ENCODE data around the gene COX8C.
A peak's percentile ranks its signal among the peaks of the same experiment; 100 is the strongest.

GRCh38 chr14:93343266-93343665 is 3.7 kb upstream of the COX8C start:
- TF ChIP-seq CTCF (IDR thresholded peaks at IDR 0.05) (no peak), POLR2A (IDR thresholded peaks at IDR 0.05) (no peak), EP300 (IDR thresholded peaks at IDR 0.05) (peak in 1 of 2 donors; percentile 41)
